K562 (cell line): Measurements from ENCODE around the gene KRTAP5-5.
A peak's percentile ranks its signal among the peaks of the same experiment; 100 is the strongest.

Experiments
- CEBPB ChIP-seq: fragments of 450-650 bp; IDR thresholded peaks from 2 replicates; pipeline ENCODE4 v1.6.1; 2016; ENCODE audit warnings: missing genetic modification characterization, missing compliant biosample characterization
- CHCHD3 ChIP-seq: fragments of 250-450 bp; sonication (Bioruptor Pico); IDR thresholded peaks from 2 replicates; pipeline ENCODE4 v2.1.2; 2022; ENCODE audit warnings: mild to moderate bottlenecking
- L3MBTL2 ChIP-seq: fragments of 450-650 bp; IDR thresholded peaks from 2 replicates; pipeline ENCODE4 v1.6.1; 2016; ENCODE audit warnings: mild to moderate bottlenecking, moderate library complexity
- MAFF ChIP-seq: IDR thresholded peaks from 2 replicates; pipeline ENCODE4 v1.6.1; 2012; ENCODE audit warnings: low read length, improper control_type of control experiment
- MCM2 ChIP-seq: fragments of 450-650 bp; IDR thresholded peaks from 2 replicates; pipeline ENCODE4 v1.6.1; 2017; ENCODE audit warnings: low read depth, mild to moderate bottlenecking
- POLR2A ChIP-seq: fragments of 450-650 bp; conservative IDR thresholded peaks from 2 replicates; pipeline ENCODE4 v1.6.1; 2016
- RBM34 ChIP-seq: fragments of 200-400 bp; formaldehyde crosslinking; IDR thresholded peaks from 2 replicates; pipeline ENCODE4 v1.6.1; 2018; ENCODE audit warnings: low read length, borderline replicate concordance; ENCODE audit not compliant: insufficient read depth
- SETDB1 ChIP-seq: IDR thresholded peaks from one replicate; pipeline ENCODE4 v1.6.1; 2012; ENCODE audit warnings: low read length, control low read depth, inconsistent platforms
- USF1 ChIP-seq: sonication (generic); formaldehyde crosslinking; IDR thresholded peaks from 2 replicates; pipeline ENCODE4 v1.9.0; 2022; ENCODE audit warnings: mild to moderate bottlenecking, missing genetic modification reagents
- ZFP30 ChIP-seq: fragments of 250-450 bp; sonication (Bioruptor Pico); IDR thresholded peaks from 2 replicates; pipeline ENCODE4 v1.8.0; 2022; ENCODE audit warnings: moderate library complexity, mild to moderate bottlenecking, inconsistent platforms, borderline replicate concordance
- ZNF592 ChIP-seq: fragments of 450-650 bp; IDR thresholded peaks from 2 replicates; pipeline ENCODE4 v1.6.1; 2017; ENCODE audit warnings: antibody characterized with exemption, mild to moderate bottlenecking
- TF ChIP-seq, protein P1 (sequence below): fragments of 250-450 bp; sonication (Bioruptor Pico); IDR thresholded peaks from 2 replicates; pipeline ENCODE4 v1.4.0; 2020; ENCODE audit warnings: mild to moderate bottlenecking
- TF ChIP-seq, protein P2 (sequence below), 3 experiments: IDR thresholded peaks in 2 of 3; conservative IDR thresholded peaks in 1 of 3; 2 replicates each; pipeline ENCODE4 v1.5.1; 2011 to 2012; ENCODE audit warnings: low read length in 3 of 3, mild to moderate bottlenecking in 3 of 3, control low read depth in 2 of 3, improper control_type of control experiment in 1 of 3, inconsistent platforms in 1 of 3, low read depth in 1 of 3, mixed read lengths in 1 of 3, moderate library complexity in 1 of 3; ENCODE audit not compliant: insufficient read depth in 2 of 3
- TF ChIP-seq, protein P3 (sequence below): IDR thresholded peaks from 2 replicates; pipeline ENCODE4 v1.6.1; 2012; ENCODE audit warnings: low read depth, low read length, improper control_type of control experiment, borderline replicate concordance

GRCh38 chr11:1652771-1653540, 23.4 kb downstream of the KRTAP5-5 start:
- TF ChIP-seq, protein P1, sequence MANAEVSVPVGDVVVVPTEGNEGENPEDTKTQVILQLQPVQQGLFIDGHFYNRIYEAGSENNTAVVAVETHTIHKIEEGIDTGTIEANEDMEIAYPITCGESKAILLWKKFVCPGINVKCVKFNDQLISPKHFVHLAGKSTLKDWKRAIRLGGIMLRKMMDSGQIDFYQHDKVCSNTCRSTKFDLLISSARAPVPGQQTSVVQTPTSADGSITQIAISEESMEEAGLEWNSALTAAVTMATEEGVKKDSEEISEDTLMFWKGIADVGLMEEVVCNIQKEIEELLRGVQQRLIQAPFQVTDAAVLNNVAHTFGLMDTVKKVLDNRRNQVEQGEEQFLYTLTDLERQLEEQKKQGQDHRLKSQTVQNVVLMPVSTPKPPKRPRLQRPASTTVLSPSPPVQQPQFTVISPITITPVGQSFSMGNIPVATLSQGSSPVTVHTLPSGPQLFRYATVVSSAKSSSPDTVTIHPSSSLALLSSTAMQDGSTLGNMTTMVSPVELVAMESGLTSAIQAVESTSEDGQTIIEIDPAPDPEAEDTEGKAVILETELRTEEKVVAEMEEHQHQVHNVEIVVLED (CRISPR knock-in tag): no peak
- TF ChIP-seq, protein P2, sequence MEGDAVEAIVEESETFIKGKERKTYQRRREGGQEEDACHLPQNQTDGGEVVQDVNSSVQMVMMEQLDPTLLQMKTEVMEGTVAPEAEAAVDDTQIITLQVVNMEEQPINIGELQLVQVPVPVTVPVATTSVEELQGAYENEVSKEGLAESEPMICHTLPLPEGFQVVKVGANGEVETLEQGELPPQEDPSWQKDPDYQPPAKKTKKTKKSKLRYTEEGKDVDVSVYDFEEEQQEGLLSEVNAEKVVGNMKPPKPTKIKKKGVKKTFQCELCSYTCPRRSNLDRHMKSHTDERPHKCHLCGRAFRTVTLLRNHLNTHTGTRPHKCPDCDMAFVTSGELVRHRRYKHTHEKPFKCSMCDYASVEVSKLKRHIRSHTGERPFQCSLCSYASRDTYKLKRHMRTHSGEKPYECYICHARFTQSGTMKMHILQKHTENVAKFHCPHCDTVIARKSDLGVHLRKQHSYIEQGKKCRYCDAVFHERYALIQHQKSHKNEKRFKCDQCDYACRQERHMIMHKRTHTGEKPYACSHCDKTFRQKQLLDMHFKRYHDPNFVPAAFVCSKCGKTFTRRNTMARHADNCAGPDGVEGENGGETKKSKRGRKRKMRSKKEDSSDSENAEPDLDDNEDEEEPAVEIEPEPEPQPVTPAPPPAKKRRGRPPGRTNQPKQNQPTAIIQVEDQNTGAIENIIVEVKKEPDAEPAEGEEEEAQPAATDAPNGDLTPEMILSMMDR (IDR thresholded peaks at IDR 0.05 in 2 of 3, conservative IDR thresholded peaks at IDR 0.05 in 1 of 3; ENCODE audit: insufficient read depth in 2 of 3, low read depth in 1 of 3, low read length in 3 of 3): peak; percentile 85 to 91 (median 90)
- TF ChIP-seq, protein P3, sequence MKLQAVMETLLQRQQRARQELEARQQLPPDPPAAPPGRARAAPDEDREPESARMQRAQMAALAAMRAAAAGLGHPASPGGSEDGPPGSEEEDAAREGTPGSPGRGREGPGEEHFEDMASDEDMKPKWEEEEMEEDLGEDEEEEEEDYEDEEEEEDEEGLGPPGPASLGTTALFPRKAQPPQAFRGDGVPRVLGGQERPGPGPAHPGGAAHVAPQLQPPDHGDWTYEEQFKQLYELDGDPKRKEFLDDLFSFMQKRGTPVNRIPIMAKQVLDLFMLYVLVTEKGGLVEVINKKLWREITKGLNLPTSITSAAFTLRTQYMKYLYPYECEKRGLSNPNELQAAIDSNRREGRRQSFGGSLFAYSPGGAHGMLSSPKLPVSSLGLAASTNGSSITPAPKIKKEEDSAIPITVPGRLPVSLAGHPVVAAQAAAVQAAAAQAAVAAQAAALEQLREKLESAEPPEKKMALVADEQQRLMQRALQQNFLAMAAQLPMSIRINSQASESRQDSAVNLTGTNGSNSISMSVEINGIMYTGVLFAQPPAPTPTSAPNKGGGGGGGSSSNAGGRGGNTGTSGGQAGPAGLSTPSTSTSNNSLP: no peak
- no peak for TF ChIP-seq CEBPB
- no peak for TF ChIP-seq POLR2A
- TF ChIP-seq MAFF: no peak
- no peak for TF ChIP-seq RBM34
- TF ChIP-seq CHCHD3 (CRISPR knock-in tag): no peak
- no peak for TF ChIP-seq MCM2
- TF ChIP-seq L3MBTL2: no peak
- TF ChIP-seq ZFP30 (CRISPR knock-in tag): no peak
- no peak for TF ChIP-seq SETDB1
- TF ChIP-seq USF1 (CRISPR knock-in tag): no peak
- no peak for TF ChIP-seq ZNF592
